PFSK-1 (cell line): ENCODE measurements around the gene ZNF302. TPM values are rescaled to one million over a fixed set of nuclear protein-coding genes. Genes with fewer than 3 reads are reported as not detected.

Experiments
- FOXP2 ChIP-seq: optimal IDR thresholded peaks from 2 replicates; pipeline ENCODE3; 2011; ENCODE audit warnings: borderline replicate concordance, control low read depth, inconsistent platforms; ENCODE audit not compliant: insufficient read depth; ENCODE audit errors: extremely low read length, extremely low read depth
- POLR2AphosphoS5 ChIP-seq: IDR thresholded peaks from 2 replicates; pipeline ENCODE4 v1.6.1; 2012; ENCODE audit warnings: low read depth, mild to moderate bottlenecking, control low read depth, low read length, moderate library complexity
- REST ChIP-seq, 2 experiments: IDR thresholded peaks; 2 replicates each; pipeline versions ENCODE4 v1.6.1 to v1.8.0; 2011 to 2012; ENCODE audit warnings: low read depth in 2 of 2, low read length in 2 of 2, control low read depth in 1 of 2, inconsistent platforms in 1 of 2, mild to moderate bottlenecking in 1 of 2, moderate library complexity in 1 of 2; ENCODE audit not compliant: insufficient read depth in 1 of 2
- SIN3A ChIP-seq: IDR thresholded peaks from 2 replicates; pipeline ENCODE4 v1.6.1; 2012; ENCODE audit warnings: mild to moderate bottlenecking, low read length, moderate library complexity, borderline replicate concordance; ENCODE audit not compliant: insufficient read depth
- TAF1 ChIP-seq: IDR thresholded peaks from 2 replicates; pipeline ENCODE4 v1.6.1; 2012; ENCODE audit warnings: low read length, control low read depth, borderline replicate concordance; ENCODE audit not compliant: insufficient read depth
- polyA plus RNA-seq: library from polyadenylated mRNA; unstranded; fragments of >200 nt; gene quantifications from one replicate; pipeline ENCODE4 v1.2.1, GENCODE V29; 2012; ENCODE audit warnings: low read depth, missing spikeins; ENCODE audit not compliant: insufficient read length

The ZNF302 gene
- 6.1 TPM for polyA plus RNA-seq

GRCh38 chr19:34677386-34678084 lies at the start of gene ZNF302:
TSS of gene ZNF302 (plus strand) at chr19:34677678. CDS start at chr19:34678805, 1,127 bp downstream.
- TF ChIP-seq POLR2AphosphoS5 (peak; percentile 88), TAF1 (no peak)

GRCh38 chr19:34633802-34634201 lies 43.7 kb upstream of the ZNF302 start:
- TF ChIP-seq SIN3A (no peak), FOXP2 (no peak), TAF1 (no peak), POLR2AphosphoS5 (no peak), REST (IDR thresholded peaks at IDR 0.05; ENCODE audit: insufficient read depth in 1 of 2, low read depth in 2 of 2, low read length in 2 of 2) (no peak)

GRCh38 chr19:34639491-34640085 lies 37.9 kb upstream of the ZNF302 start:
- no peak for TF ChIP-seq REST (IDR thresholded peaks at IDR 0.05; ENCODE audit: insufficient read depth in 1 of 2, low read depth in 2 of 2, low read length in 2 of 2)

GRCh38 chr19:34642241-34642640 lies 35.2 kb upstream of the ZNF302 start:
- TF ChIP-seq SIN3A (no peak), FOXP2 (no peak), REST (IDR thresholded peaks at IDR 0.05; ENCODE audit: insufficient read depth in 1 of 2, low read depth in 2 of 2, low read length in 2 of 2) (no peak), TAF1 (no peak), POLR2AphosphoS5 (no peak)

GRCh38 chr19:34644991-34645461 lies 32.5 kb upstream of the ZNF302 start:
- TF ChIP-seq FOXP2 (no peak), SIN3A (no peak), POLR2AphosphoS5 (no peak), REST (IDR thresholded peaks at IDR 0.05; ENCODE audit: insufficient read depth in 1 of 2, low read depth in 2 of 2, low read length in 2 of 2) (no peak), TAF1 (no peak)
